GM20000 (cell line): ENCODE data around the gene MARCHF2.

Experiments
- DNase-seq: peaks from one replicate; pipeline ENCODE4 v3.0.0; 2012; ENCODE audit warnings: low spot score
- CTCF ChIP-seq: IDR thresholded peaks from 2 replicates; pipeline ENCODE4 v1.5.1; 2012; ENCODE audit warnings: mild to moderate bottlenecking, control low read depth; ENCODE audit errors: extremely low read depth, missing control alignments

MARCHF2 gene

GRCh38 chr19:8469613-8470368 is 56.7 kb downstream of the MARCHF2 start:
- no peak for DNase-seq
- no peak for TF ChIP-seq CTCF

GRCh38 chr19:8473648-8474476 is 60.8 kb downstream of the MARCHF2 start:
- no peak for TF ChIP-seq CTCF
- peak; percentile 73 for DNase-seq

- DNase-seq = no peak
Observed at GRCh38 chr19:8475005-8475404, 61.9 kb downstream of the MARCHF2 start.

GRCh38 chr19:8476524-8476923 is 63.4 kb downstream of the MARCHF2 start:
- no peak for DNase-seq
- TF ChIP-seq CTCF = no peak

More at GRCh38 chr19:8475005-8475404, 61.9 kb downstream of the MARCHF2 start:
- TF ChIP-seq CTCF = no peak

- TF ChIP-seq CTCF = no peak
- DNase-seq = no peak
Observed at GRCh38 chr19:8477889-8478288, 64.8 kb downstream of the MARCHF2 start.

GRCh38 chr19:8478598-8478997 is 65.5 kb downstream of the MARCHF2 start:
- no peak for TF ChIP-seq CTCF
- no peak for DNase-seq

- no peak for TF ChIP-seq CTCF
- DNase-seq = no peak
Observed at GRCh38 chr19:8481201-8481600, 68.1 kb downstream of the MARCHF2 start.
